ENCODE data around the gene GSTM5. TPM values are rescaled to one million over a fixed set of nuclear protein-coding genes. Genes with fewer than 3 reads are reported as not detected.

The GSTM5 gene
- total and polyA plus RNA-seq, 3 donors from 2014 or later, result 5.5 to 10.6 (median 6.5) TPM

- H3K4me1 ChIP-seq, result peaks cover 5% of the 10 kb centered on the region
- H3K4me3 ChIP-seq, result no peak overlapping the region
- intact Hi-C loops (cut with DNase I; ENCODE audit: low total_unique reads), result no loop called here
- WGBS, 2 donors, result 57 to 63% methylated on average over 3 of the region's 3 CpGs
- no peak for TF ChIP-seq POLR2A (IDR thresholded peaks at IDR 0.05)
- no peak for TF ChIP-seq CTCF (IDR thresholded peaks at IDR 0.05)
- no peak for DNase-seq
- no peak overlapping the region for H3K27ac ChIP-seq
- H3K27me3 ChIP-seq, result no peaks in the 10 kb centered on the region
- no peaks in the 10 kb centered on the region for H3K9me3 ChIP-seq
- no peaks in the 10 kb centered on the region for H3K36me3 ChIP-seq (ENCODE audit: low read depth, missing control alignments)
These were observed 4.6 kb downstream of the GSTM5 start for GRCh38 chr1:109716570-109717090.

- Histone ChIP-seq H3K4me1 (peaks cover 5% of the 10 kb centered on the region), H3K9me3 (no peaks in the 10 kb centered on the region), H3K27ac (no peak overlapping the region), H3K4me3 (no peak overlapping the region), H3K27me3 (no peaks in the 10 kb centered on the region), H3K36me3 (ENCODE audit: low read depth, missing control alignments) (no peaks in the 10 kb centered on the region)
- intact Hi-C loops (cut with DNase I; ENCODE audit: low total_unique reads), result no loop called here
- DNase-seq, result no peak
- WGBS, 2 donors, result 94 to 97% methylated on average over 5 of the region's 5 CpGs
- TF ChIP-seq CTCF (IDR thresholded peaks at IDR 0.05), result no peak
- TF ChIP-seq POLR2A (IDR thresholded peaks at IDR 0.05), result no peak
These were observed 5.7 kb downstream of the GSTM5 start for GRCh38 chr1:109717729-109718128.

DNA sequence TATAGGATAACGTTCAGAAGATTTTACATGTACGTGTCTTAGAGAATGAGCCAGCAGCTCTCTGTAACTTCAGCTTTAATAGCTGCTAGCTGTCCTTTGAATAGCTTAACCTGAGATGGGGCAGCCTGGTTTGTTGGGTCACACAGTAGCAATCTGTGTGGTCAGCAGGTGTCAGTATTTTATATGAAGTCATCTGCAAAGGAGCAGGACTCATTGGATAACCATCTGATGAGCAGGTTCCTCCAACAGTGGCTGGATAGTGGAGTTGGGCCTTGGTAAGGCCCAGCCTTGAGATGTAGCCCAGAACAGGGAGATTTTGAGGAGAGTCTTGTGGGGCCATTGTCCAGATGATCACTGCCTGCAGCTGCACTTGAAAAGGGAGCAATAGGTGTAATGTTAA lies 6.4 kb downstream of the GSTM5 start:
- WGBS, 2 donors, result 87 to 90% methylated on average over 2 of the region's 2 CpGs
- H3K4me3 ChIP-seq, result no peak overlapping the region
- intact Hi-C loops (cut with DNase I; ENCODE audit: low total_unique reads), result no loop called here
- no peaks in the 10 kb centered on the region for H3K9me3 ChIP-seq
- no peaks in the 10 kb centered on the region for H3K36me3 ChIP-seq (ENCODE audit: low read depth, missing control alignments)
- no peaks in the 10 kb centered on the region for H3K27me3 ChIP-seq
- TF ChIP-seq POLR2A (IDR thresholded peaks at IDR 0.05) (no peak), CTCF (IDR thresholded peaks at IDR 0.05) (no peak)
- H3K4me1 ChIP-seq, result peaks cover 5% of the 10 kb centered on the region
- H3K27ac ChIP-seq, result no peak overlapping the region
- no peak for DNase-seq

GRCh38 chr1:109719337-109719837 lies 7.3 kb downstream of the GSTM5 start:
- TF ChIP-seq POLR2A (IDR thresholded peaks at IDR 0.05) (no peak), CTCF (IDR thresholded peaks at IDR 0.05) (no peak)
- no peak for DNase-seq
- H3K4me1 ChIP-seq, result peaks cover 5% of the 10 kb centered on the region
- no peak overlapping the region for H3K27ac ChIP-seq
- WGBS, 2 donors, result 73 to 88% methylated on average over 5 of the region's 5 CpGs
- intact Hi-C loops (cut with DNase I; ENCODE audit: low total_unique reads), result no loop called here
- H3K36me3 ChIP-seq (ENCODE audit: low read depth, missing control alignments), result no peaks in the 10 kb centered on the region
- H3K27me3 ChIP-seq, result no peaks in the 10 kb centered on the region
- H3K9me3 ChIP-seq, result no peaks in the 10 kb centered on the region
- H3K4me3 ChIP-seq, result no peak overlapping the region

- 89 to 90% methylated on average over 5 of the region's 5 CpGs for WGBS, 2 donors
- H3K4me3 ChIP-seq, result no peak overlapping the region
- no peaks in the 10 kb centered on the region for H3K9me3 ChIP-seq
- H3K27me3 ChIP-seq, result no peaks in the 10 kb centered on the region
- H3K4me1 ChIP-seq, result peaks cover 5% of the 10 kb centered on the region
- no peak for DNase-seq
- no peaks in the 10 kb centered on the region for H3K36me3 ChIP-seq (ENCODE audit: low read depth, missing control alignments)
- H3K27ac ChIP-seq, result no peak overlapping the region
- TF ChIP-seq CTCF (IDR thresholded peaks at IDR 0.05), result no peak
- TF ChIP-seq POLR2A (IDR thresholded peaks at IDR 0.05), result no peak
- intact Hi-C loops (cut with DNase I; ENCODE audit: low total_unique reads), result no loop called here
These were observed 9.0 kb downstream of the GSTM5 start for GRCh38 chr1:109721042-109721441.

Measured in testis (tissue), 3 donors.